Right atrium auricular region (tissue), 2 donors: ENCODE data around the gene KLHL21. TPM values are rescaled to one million over a fixed set of nuclear protein-coding genes. Genes with fewer than 3 reads are reported as not detected.
A peak's percentile ranks its signal among the peaks of the same experiment; 100 is the strongest.

Experiments used
- DNase-seq: peaks from one replicate; pipeline ENCODE4 v3.0.0-alpha.2; 2019; ENCODE audit warnings: low spot score
- H3K27ac ChIP-seq, 2 donors: fragments of 200-600 bp; sonication (generic); 1 replicate in 1 of 2; 2 replicates in 1 of 2; pipeline ENCODE4 v1.5.1; 2016 to 2019
- H3K27me3 ChIP-seq, 2 donors: fragments of 200-600 bp; sonication (generic); one replicate each; pipeline versions ENCODE4 v1.5.1 to v1.6.0; 2017 to 2019
- H3K36me3 ChIP-seq: fragments of 200-600 bp; sonication (generic); one replicate; pipeline ENCODE4 v1.5.1; 2016
- H3K4me1 ChIP-seq, 2 donors: fragments of 200-600 bp; sonication (generic); one replicate each; pipeline versions ENCODE4 v1.5.1 to v1.6.0; 2017 to 2019
- H3K4me3 ChIP-seq, 2 donors: fragments of 200-600 bp; sonication (generic); 1 replicate in 1 of 2; 2 replicates in 1 of 2; pipeline ENCODE4 v1.5.1; 2017 to 2019; ENCODE audit warnings: mild to moderate bottlenecking in 1 of 2, moderate library complexity in 1 of 2
- H3K9me3 ChIP-seq, 2 donors: fragments of 200-600 bp; sonication (generic); one replicate each; pipeline ENCODE4 v1.5.1; 2019
- CTCF ChIP-seq, 2 donors: fragments of 200-600 bp; sonication (generic); IDR thresholded peaks; one replicate each; pipeline ENCODE4 v1.5.1; 2019; ENCODE audit warnings: antibody characterized with exemption in 2 of 2
- total RNA-seq, 2 donors: library from RNA; depleted of rRNA; stranded (reverse); fragments of >200 nt; gene quantifications; one replicate each; pipeline ENCODE4 v1.1.0, GENCODE V29; 2016

KLHL21 gene
- total RNA-seq, 2 donors from 2014 or later: 61.6 to 83.0 TPM

GRCh38 chr1:6596886-6597776 is 5.5 kb downstream of the KLHL21 start:
- Histone ChIP-seq H3K4me3 (peak overlapping the region in 1 of 2 donors; percentile 12), H3K9me3 (no peaks in the 10 kb centered on the region), H3K36me3 (peaks cover 70% of the 10 kb centered on the region), H3K27ac (peak overlapping the region; percentile 99 to 100), H3K27me3 (no peaks in the 10 kb centered on the region), H3K4me1 (peaks cover 0 to 64% of the 10 kb centered on the region in 2 donors)
- no peak for DNase-seq
- no peak for TF ChIP-seq CTCF (IDR thresholded peaks at IDR 0.05)

- no peak for TF ChIP-seq CTCF (IDR thresholded peaks at IDR 0.05)
- Histone ChIP-seq H3K9me3 (no peaks in the 10 kb centered on the region), H3K27ac (peak overlapping the region; percentile 99 to 100), H3K27me3 (no peaks in the 10 kb centered on the region), H3K36me3 (peaks cover 78% of the 10 kb centered on the region), H3K4me1 (peaks cover 0 to 72% of the 10 kb centered on the region in 2 donors), H3K4me3 (no peak overlapping the region)
- DNase-seq: no peak
Measured at GRCh38 chr1:6596351-6596750, 6.3 kb downstream of the KLHL21 start.

- Histone ChIP-seq H3K4me1 (peaks cover 0 to 71% of the 10 kb centered on the region in 2 donors), H3K4me3 (no peak overlapping the region), H3K9me3 (no peaks in the 10 kb centered on the region), H3K27ac (no peak overlapping the region), H3K36me3 (peaks cover 90% of the 10 kb centered on the region), H3K27me3 (no peaks in the 10 kb centered on the region)
- TF ChIP-seq CTCF (IDR thresholded peaks at IDR 0.05): no peak
- DNase-seq: no peak
Measured at GRCh38 chr1:6594977-6595740, 7.5 kb downstream of the KLHL21 start.

GRCh38 chr1:6593810-6594209 is 8.9 kb downstream of the KLHL21 start:
- TF ChIP-seq CTCF (IDR thresholded peaks at IDR 0.05): no peak
- no peak overlapping the region for H3K27ac ChIP-seq
- DNase-seq: no peak
- peaks cover 98% of the 10 kb centered on the region for H3K36me3 ChIP-seq
- H3K27me3 ChIP-seq: no peaks in the 10 kb centered on the region
- H3K4me3 ChIP-seq: no peak overlapping the region
- peaks cover 0 to 69% of the 10 kb centered on the region in 2 donors for H3K4me1 ChIP-seq
- no peaks in the 10 kb centered on the region for H3K9me3 ChIP-seq

- Histone ChIP-seq H3K4me3 (no peak overlapping the region), H3K9me3 (no peaks in the 10 kb centered on the region), H3K27ac (peak overlapping the region; percentile 16 to 50), H3K36me3 (peaks cover 98% of the 10 kb centered on the region), H3K27me3 (no peaks in the 10 kb centered on the region), H3K4me1 (peaks cover 0 to 69% of the 10 kb centered on the region in 2 donors)
- no peak for DNase-seq
- TF ChIP-seq CTCF (IDR thresholded peaks at IDR 0.05): no peak
Measured at GRCh38 chr1:6592865-6593593, 9.6 kb downstream of the KLHL21 start.
